Hematopoietic multipotent progenitor cell treated with erythropoietin and hydrocortisone succinate and interleukin-3 and kit ligand, for 17 days (in vitro differentiated cells): ENCODE results near the gene LRRIQ1.
A peak's percentile ranks its signal among the peaks of the same experiment; 100 is the strongest.

ENCODE experiments used
- DNase-seq: peaks from one replicate; pipeline ENCODE4 v3.0.0-alpha.2; 2015; ENCODE audit warnings: low spot score

The LRRIQ1 gene

DNA sequence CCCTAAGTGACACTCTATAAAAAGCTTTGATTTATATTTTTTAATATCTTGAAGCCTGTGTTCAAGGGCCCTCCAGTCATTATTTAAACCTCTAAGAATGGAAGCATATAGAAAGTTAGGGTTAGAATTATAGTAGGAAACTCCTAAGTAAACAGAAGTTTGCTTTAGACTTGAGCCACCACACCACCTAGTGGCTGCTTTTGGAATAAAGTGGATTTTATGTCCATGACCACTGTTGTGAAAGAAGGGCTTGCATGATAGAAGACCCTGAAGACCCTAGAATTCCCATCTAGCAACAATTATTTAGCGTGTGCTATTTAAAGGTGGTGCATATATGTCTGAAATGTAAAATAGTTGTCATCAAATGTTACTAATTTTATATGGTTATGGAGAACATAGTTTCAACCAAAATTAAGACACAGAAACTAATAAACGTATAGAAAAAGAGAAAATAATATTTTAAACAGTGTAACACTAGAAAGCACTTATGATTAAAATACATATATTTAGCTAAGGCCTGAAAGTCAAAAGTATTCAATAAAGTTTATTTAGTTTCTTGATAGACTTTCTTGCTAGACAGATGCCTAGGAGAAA, 21.3 kb downstream of the LRRIQ1 start:
- peak; percentile 22 for DNase-seq

DNA sequence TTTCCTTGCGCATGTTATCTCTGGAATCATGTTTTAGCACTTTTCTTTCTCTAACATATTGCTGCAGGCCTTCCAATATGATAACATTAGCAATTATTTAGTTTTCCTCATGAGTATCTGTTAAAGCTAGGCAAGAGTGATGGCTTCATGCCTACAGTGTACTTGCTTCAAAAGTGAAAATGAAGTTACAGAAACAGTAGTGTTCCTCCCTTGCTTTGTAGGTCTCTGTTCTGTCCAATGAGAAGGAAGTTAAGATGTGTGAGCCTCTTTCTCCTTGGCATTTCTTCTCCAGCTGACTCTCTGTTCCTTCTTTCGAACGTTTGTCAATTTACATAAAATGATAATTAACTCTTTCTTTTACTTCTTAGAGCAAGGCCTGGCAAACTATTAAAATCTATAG, 22.2 kb downstream of the LRRIQ1 start:
- no peak for DNase-seq

DNA sequence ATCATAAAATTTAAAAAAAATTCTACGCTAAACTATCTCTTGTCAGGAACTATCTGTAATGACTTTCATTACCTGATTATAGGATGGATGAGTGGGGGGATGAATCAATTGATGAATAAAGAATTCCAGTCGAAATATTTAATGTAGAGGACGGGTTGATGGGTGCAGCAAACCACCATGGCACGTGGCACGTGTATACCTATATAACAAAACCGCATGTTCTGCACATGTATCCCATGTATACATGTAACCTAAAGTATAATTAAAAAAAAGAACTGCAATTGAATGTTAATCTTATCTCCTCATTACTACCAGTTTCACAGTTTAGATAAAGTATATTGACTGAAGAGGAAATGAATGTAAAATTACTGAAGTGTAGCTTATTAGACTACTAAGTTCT, 23.4 kb downstream of the LRRIQ1 start:
- DNase-seq, result no peak

DNA sequence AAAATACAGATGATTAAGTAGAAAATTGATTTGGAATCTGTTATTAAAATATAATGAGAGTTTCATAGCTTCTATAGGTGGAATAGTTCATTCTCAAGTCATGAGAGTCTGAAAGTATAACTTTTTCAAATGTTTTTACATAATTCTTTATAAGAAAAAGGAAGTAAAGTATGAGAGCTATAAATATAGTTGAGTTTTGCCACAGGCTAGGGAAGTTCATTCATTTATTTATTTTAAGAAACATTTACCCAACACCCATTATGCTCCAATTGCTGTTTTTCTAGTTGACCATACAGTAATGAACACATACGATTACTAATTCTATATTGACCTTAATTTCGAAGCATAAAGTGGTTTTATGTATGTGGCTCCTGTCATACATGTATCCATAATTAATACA, 24.8 kb downstream of the LRRIQ1 start:
- DNase-seq, result no peak

DNA sequence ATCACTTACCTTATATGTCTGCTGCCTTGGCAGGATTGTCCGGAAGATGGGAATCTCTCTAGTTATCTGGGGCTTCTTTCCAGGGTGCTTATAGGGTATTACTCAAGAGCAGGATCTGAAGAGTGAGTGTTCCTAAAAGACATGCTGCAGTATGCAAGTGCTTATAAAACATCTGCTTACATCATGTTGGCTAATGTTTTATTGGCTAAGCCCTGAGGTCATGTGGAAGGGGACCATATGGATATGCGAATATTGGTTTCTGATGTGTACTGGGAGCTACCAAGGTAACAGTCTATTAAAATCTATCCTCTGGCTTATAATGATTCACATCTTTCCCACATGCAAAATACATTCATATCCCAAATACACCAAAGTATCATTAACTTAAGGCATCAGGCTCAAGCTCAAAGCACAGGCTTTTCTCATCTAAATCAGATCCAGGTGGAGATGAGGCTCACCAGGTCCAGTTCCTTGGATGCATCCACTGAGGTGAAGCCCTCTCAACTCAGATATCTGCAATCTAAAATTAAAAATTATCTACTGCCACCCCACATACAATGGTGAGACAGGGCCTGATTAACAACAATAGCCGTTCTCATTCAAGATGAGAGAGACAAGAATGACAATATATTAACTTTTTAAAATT, 29.8 kb downstream of the LRRIQ1 start:
- DNase-seq, result no peak

DNA sequence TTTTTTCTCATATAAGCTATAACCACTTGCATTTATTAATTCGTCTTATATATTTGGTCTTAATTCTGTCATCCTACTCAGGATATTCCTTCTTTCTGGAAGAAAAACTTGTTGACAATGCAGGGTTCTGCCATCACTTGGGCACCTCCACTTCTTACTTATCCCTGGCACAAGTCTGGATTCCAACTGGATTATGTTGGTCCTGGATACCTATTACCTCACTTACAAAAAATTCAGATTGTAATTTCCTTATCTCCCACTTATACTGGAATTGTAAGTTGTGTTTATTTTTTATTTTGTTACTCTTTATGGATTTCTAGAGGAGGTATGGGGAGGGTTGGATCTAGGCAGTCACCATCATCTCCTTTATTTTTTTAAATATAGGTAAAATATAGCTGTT, 36.7 kb downstream of the LRRIQ1 start:
- no peak for DNase-seq

DNA sequence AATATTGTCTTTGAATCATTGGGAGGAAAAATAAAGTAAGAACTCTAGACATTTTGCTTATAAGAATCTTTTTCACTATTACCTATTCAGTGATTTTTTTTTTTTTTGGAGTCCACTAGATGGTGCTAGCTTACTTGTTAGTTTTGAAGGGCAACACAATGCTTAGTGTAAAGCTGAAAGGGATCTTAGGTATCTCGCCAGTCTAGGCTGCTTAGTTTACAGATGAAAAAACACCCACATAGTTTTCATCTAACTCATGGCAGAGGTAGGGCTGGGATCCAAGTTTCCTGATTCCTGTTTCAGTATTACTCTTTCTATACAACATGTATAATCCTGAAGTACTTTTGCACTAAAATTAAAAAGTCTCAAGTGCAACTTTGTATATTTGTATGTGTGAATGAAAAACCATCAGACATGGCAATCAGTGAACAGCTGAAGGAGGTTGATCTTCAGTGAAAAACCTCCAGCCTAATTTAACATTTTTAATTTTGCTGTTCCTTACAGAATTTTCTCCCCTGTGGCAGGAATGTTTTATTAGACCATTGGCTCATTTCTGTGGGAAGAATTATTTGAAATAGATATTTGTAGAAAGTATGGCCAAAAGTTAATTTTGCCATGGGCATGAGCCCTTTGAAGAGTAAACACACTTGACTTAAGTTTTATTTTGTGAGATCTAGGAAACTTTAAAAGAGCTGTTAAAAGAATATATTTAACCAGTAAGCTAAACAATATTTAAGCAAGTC, 40.7 kb downstream of the LRRIQ1 start:
- DNase-seq, result no peak

DNA sequence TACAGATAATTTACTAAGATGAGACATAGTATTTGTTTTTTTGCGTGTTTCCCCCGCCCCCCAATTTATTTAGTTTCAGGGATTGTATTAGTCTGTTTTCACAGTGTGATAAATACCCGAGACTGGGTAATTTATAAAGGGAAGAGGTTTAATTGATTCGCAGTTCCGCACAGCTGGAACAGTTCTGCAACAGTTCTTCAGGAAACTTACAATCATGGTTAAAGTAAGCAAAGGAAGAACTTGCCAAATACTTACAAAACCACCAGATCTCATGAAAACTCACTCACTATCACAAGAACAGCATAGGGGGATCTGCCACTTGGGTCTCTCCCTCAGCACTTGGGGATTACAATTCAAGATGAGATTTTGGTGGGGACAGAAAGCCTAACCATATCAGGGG, 48.9 kb downstream of the LRRIQ1 start:
- no peak for DNase-seq

DNA sequence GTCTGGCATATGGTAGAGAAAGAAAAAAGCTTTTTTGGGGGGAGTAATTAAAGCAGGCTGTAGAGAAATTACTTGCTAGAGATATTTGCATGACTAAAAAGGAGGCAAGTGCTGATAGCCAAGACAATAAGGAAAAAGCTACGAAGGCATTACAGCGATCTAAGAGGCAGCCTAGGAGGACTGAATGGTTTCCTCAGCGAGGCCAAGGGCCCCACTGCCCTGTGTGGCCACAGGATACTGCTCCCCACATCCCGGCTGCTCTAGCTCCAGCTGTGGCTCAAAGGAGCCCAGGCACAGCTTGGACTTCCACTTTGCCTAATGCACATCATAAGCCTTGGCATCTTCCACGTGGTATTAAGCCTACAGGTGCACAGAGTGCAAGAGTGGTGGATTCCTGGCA, 53.6 kb downstream of the LRRIQ1 start:
- DNase-seq, result no peak

DNA sequence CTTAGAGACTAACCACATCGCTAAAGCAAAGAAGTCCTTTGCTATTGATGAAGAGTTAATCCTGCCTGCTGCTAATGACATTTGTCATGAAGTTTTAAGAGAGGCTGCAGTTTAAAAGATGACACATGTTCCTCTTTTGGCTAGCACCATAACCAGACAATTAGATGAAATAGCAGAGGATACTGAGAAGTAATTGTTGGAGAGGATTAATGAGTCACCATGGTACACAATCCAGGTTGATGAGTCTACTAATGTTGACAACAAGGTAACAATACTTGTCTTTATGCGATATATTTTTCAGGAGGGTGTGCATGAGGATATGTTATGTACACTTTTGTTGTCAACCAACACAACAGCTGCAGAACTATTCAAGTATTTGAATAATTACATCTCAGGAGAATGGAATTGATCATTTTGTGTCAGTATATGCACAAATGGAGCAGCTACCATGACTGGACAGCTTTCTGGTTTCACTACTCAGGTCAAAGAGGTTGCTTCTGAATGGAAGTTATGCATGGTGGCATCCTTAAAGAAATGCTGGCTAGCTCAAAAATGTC, 56.7 kb downstream of the LRRIQ1 start:
- DNase-seq, result no peak

DNA sequence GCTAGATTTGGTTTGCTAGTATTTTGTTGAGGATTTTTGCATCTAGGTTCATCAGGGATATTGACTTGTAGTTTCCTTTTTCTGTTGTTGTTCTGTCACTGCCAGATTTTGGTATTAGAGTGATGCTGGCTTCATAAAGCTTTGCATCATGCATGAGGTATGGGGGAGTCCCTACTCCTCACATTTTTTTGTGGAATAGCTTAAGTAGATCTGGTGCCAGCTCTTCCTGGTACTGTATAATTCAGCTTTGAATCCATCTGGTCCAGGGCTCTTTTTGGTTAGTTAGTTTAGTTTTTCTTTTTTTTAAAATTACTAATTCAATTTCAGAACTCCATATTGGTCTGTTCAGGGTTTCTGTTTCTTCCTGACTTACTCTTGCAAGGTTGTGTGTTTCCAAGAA, 59.4 kb downstream of the LRRIQ1 start:
- DNase-seq, result no peak

DNA sequence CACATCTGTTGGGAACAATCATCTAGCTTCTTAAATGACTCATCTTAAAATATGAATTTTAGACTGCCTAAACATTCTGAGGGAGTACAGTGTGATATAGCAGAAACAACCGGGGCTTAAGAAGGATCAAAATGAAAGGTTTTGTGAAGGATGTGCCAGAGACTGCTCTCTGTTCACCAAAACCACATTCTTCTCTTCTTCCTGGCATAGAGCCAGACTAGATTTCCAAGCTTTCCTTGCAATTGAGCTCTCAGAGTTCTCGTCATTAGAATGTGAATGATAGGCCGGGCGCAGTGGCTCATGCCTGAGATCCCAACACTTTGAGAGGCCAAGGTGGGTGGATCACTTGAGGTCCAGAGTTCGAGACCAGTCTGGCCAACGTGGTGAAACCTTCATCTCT, 94.5 kb downstream of the LRRIQ1 start:
- DNase-seq, result no peak

DNA sequence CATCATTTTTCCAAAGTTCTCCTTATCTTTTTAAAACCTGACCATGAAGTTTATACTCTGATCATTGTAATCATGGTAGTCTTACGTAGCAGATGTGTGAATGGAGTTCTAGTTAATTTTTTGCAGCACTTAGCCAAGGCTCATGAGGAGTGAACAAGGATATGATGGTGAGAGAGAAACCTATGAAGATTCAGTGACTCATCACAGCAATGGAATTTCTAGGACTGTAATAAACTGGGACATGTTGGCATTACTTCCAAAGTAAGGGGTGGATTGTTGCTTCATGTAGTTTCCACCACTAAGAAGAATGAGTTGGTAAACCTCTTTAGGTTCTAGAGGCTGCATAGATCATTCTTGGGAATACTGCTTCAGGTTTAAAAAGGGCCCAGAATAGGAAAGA, 102.7 kb downstream of the LRRIQ1 start:
- DNase-seq, result no peak

DNA sequence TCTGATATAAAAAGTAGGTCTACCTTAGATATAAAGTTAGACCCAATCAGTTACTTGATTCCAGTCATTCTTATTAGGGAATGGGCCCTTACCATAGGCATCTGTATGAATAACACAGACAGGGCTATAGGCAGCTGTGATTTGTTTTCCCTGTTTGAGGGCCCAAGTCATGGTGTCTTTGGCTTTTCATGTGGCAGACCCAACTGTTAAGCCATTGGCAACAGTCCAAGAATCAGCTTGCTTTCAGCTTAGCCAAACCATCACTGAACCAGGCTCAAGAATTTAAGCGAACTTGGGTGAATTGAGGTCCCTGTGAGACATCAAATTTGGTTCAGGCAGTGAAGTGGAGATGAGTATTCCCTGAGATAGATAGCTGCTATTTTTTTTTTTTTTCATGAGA, 111.2 kb downstream of the LRRIQ1 start:
- DNase-seq, result no peak

DNA sequence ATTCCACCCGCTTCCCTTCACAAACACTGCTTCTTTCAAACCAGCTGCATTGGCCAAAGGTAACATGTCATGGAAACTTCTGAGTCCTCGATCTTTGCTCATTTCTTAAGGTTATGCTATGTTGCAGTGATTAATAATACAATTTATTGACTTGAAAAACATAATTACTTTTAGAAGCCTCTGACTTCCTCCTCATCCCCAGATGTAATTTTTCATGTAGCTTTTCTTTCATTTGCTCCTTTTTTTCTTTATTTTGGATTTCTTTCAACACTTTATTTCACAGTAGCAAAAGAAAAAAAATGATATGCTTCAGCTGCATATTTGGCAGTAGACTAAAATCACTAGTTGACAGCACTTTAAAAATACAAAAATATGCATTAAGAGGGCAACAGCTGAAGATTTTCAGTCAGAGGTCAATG, 116.2 kb downstream of the LRRIQ1 start:
- DNase-seq, result no peak

DNA sequence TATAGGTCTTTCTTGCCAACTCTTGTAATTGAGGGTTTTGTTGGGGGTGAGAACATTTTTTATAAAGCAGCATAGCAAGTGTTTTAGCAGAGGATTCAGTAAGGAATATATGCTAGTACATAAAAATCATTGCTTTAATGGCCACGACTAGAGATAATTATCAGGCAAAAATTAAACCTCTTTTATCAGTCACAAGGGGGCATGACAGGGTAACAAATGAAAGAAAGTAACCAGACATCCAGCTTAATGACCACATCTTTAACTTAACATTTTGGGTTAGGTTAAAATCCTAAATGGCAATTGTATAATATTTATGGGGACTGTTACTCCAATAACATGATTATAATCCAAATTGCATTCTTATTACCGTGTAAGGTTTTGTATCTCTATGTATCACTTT, 119.6 kb downstream of the LRRIQ1 start:
- DNase-seq, result no peak

DNA sequence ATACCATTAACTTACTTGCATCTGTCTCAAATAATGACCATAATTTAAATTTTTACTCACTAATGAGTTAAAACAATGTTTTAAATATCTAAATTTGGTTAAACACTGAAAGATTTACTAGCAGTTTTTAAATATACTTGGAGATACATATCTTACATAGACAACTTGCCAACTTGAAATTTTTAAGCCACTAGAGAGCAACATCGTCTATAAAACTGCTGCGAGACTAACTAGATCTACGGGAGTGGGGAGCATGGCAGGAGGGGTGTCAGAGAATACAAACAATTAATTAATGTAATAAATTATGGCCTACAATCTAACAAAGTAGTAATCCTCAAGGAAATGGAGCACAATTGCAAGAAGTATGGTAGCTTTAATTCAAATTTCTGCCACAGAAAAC, 120.4 kb downstream of the LRRIQ1 start:
- DNase-seq, result no peak

DNA sequence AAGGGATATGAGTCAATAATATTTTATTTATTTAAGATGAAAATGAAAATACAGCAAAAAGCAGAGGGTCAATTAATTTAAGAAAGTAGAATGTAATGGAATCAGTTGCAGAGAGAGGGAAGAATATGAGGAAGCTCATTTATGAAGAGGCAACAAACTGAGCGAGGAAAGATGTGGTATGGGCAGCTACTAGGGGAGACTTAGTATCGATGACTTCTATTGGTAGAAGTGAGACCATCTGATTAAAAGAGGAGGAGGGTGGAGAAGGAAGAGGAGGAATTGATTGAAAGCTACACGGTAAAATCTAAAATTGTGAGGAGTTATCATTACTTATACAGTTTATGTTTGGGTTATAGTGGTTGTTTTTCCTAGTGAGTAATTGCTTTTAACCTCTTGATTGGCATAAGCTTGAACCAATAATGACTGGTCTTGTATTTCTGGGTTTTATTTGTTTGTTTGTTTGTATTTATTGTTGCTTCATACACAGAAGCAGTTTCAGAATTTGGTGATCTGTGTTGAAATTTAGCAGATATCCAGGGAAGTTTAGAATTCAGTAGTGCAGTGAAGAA, 121.0 kb downstream of the LRRIQ1 start:
- no peak for DNase-seq

DNA sequence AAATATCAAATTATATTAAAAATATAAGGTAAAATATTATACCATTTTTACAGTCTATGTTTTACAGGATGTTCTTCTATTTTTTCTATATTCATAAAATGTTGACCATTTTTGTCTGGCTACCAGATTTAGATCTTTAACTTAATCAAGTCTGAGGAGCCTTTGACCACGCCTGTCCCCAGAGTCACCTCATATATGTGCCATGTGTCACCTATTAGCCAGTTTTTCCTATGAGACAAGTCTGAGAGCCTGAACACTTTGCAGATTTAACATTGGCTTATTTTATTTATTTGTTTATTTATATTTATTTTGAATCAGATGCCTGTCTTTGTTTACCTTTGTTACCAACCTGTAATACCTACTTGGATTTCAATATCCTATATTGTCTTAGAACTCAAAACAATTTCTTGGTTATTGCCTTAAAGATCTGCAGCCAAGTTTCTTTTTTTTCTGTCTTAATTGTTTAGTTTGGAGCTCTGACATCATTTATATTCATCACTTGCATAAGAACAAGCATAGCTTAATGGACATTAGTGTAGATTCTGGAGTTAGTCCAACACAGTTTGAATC, 127.7 kb downstream of the LRRIQ1 start:
- DNase-seq, result no peak

DNA sequence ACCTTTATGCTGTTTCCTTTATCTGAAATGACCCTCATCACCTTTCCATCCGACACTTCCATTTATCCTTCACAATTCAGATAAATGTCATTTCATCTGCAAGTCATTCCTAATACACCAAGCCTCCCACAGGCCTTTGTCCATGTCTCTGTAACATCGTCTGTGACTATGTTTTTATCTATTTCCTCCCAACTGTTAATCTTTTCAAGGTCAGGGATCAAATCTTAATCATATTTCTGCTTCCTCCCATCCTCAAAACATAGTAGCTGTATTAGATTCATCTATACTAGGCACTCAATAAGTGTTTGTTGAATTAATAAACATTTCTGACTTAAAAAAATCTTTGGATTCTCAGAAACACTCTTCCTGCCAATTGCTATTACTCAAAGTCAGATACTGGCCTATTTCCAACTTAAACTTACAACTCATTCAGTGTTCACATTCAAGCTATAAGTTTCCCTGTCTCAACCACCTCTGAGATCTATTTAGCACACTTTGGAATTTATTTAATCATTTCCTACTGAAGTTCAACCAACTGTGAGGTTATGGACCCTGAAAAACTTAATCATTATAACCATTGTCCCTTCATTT, 143.6 kb downstream of the LRRIQ1 start:
- no peak for DNase-seq

DNA sequence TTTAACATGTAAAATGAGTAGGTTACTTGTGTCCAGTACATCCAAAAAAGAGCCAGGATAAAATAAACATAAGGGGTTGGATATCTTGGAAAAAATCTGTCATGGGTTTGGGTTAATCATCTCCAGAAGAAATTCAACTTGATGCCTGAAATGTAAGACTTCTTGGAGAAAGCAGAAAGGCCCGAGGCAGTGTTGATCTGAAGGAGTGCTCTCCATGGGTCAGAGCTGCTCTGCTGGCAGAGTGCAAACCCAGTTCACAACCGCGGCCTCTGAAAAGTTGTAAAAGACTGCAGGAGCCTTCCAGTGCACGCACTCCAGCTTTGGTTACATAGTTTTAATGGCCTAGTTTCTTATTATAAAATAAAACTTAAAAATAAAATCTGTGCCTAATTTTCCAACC, 146.5 kb downstream of the LRRIQ1 start:
- no peak for DNase-seq

DNA sequence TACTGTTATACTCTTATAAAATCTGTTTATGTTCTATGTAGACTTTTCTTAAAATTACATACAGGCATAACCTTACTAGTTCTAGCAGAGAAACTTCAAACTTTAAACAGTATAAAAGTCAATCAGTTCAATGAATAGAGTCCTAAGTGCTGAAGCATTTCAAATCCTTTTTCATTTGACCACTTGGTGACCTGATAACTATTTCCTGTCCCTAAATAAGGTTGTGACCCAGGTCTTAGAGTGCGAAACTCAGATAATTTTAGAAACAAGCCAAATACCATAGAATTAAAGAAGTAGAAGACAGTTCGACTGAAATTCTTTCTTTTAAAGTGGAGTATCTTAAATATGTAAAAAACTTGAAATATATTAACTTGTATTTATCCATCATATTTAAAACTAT, 147.7 kb downstream of the LRRIQ1 start:
- DNase-seq, result no peak
